ENCODE results near the gene ZNF281. TPM values are rescaled to one million over a fixed set of nuclear protein-coding genes. Genes with fewer than 3 reads are reported as not detected.

The ZNF281 gene
- total RNA-seq, 1 experiment from 2014 or later, result 23.3 TPM

- DNase-seq (ENCODE audit: low read depth, low spot score), result no peak
- ChIA-PET CTCF (no interaction called here), POLR2A (no interaction called here), RAD21 (ENCODE audit: low non-redundant PET in 1 of 2, low total read pairs in 2 of 2, uncharacterized antibody in 2 of 2, unreplicated experiment in 2 of 2) (no interaction called here)
- no peak overlapping the region for H3K27ac ChIP-seq (ENCODE audit: low read depth, low read length)
- H3K9me3 ChIP-seq (ENCODE audit: control insufficient read depth in 1 of 2, insufficient read depth in 1 of 2, low read depth in 1 of 2, low read length in 2 of 2), result no peaks in the 10 kb centered on the region
- no peaks in the 10 kb centered on the region for H3K79me2 ChIP-seq (ENCODE audit: insufficient read depth, low read length)
- H4K20me1 ChIP-seq (ENCODE audit: insufficient read depth), result no peaks in the 10 kb centered on the region
- no peaks in the 10 kb centered on the region for H3K9me2 ChIP-seq (ENCODE audit: insufficient read depth)
- no peak overlapping the region for H3K4me3 ChIP-seq (replicated peaks in 1 of 2; ENCODE audit: low read depth in 1 of 2, low read length in 2 of 2)
- no peak for ATAC-seq
- no peak overlapping the region for H2AFZ ChIP-seq (ENCODE audit: low read depth, low read length, poor library complexity, severe bottlenecking)
- intact Hi-C loops (cut with micrococcal nuclease), result no loop called here
- H3K4me1 ChIP-seq (ENCODE audit: control insufficient read depth in 1 of 2, insufficient read depth in 2 of 2, low read length in 2 of 2), result no peaks in the 10 kb centered on the region
- TF ChIP-seq EZH2 (IDR thresholded peaks at IDR 0.05), result no peak
- no peak for TF ChIP-seq JUND (IDR thresholded peaks at IDR 0.05)
- no peak for TF ChIP-seq ATF3 (IDR thresholded peaks at IDR 0.05)
- no peak for TF ChIP-seq SP1 (IDR thresholded peaks at IDR 0.05; ENCODE audit: low read depth)
- TF ChIP-seq MAX (IDR thresholded peaks at IDR 0.05), result no peak
- TF ChIP-seq SIN3A (IDR thresholded peaks at IDR 0.05; ENCODE audit: low read depth), result no peak
- TF ChIP-seq ZBTB33 (IDR thresholded peaks at IDR 0.05; ENCODE audit: extremely low read depth, insufficient replicate concordance, low read length), result no peak
- TF ChIP-seq ZFX (IDR thresholded peaks at IDR 0.05), result no peak
- no peak for TF ChIP-seq ELF1 (IDR thresholded peaks at IDR 0.05; ENCODE audit: borderline replicate concordance, low read depth)
- TF ChIP-seq SRF (IDR thresholded peaks at IDR 0.05; ENCODE audit: low read depth), result no peak
- no peak for TF ChIP-seq ZNF274 (IDR thresholded peaks at IDR 0.05; ENCODE audit: low read depth, low read length)
- H3K9ac ChIP-seq (ENCODE audit: low read length), result no peak overlapping the region
- no peak overlapping the region for H3K4me2 ChIP-seq (ENCODE audit: low read length)
- no peaks in the 10 kb centered on the region for H3K36me3 ChIP-seq (ENCODE audit: control insufficient read depth in 1 of 2, insufficient read depth in 2 of 2, low read length in 2 of 2)
- no peaks in the 10 kb centered on the region for H3K27me3 ChIP-seq (ENCODE audit: insufficient read depth, low read length)
- BruUV-seq (replicated peaks), result no TSS peak
Measured at GRCh38 chr1:200442537-200443156, 32.8 kb upstream of the ZNF281 start.

All from HCT116 (cell line).